ENCODE measurements around the gene AGBL4. TPM values are rescaled to one million over a fixed set of nuclear protein-coding genes. Genes with fewer than 3 reads are reported as not detected.

Gene AGBL4
- polyA plus RNA-seq, 3 donors: 0.05 TPM; not detected in 2

GRCh38 chr1:49448200-49448599, 575.6 kb downstream of the AGBL4 start:
- H4K20me1 ChIP-seq (ENCODE audit: insufficient read depth, low read length): no peaks in the 10 kb centered on the region
- H3K36me3 ChIP-seq (replicated peaks in 1 of 2; ENCODE audit: control insufficient read depth in 1 of 2, insufficient read depth in 2 of 2, low read length in 2 of 2): no peaks in the 10 kb centered on the region
- peaks cover 12 to 18% of the 10 kb centered on the region in 2 donors for H3K9me3 ChIP-seq (replicated peaks in 1 of 2; ENCODE audit: control insufficient read depth in 1 of 2, insufficient read depth in 1 of 2, low read length in 2 of 2)
- intact Hi-C loops (cut with micrococcal nuclease): no loop called here
- no peak overlapping the region for H3K4me3 ChIP-seq (replicated peaks in 1 of 3; ENCODE audit: low read depth in 2 of 3, low read length in 3 of 3)
- H3K4me3 Mint-ChIP-seq: no peak overlapping the region
- no peaks in the 10 kb centered on the region for H3K4me1 ChIP-seq (ENCODE audit: control insufficient read depth in 1 of 2, insufficient read depth in 2 of 2, low read length in 2 of 2)
- no peaks in the 10 kb centered on the region for H3K79me2 ChIP-seq (ENCODE audit: insufficient read depth, low read length)
- no peak overlapping the region for H3K4me2 ChIP-seq (replicated peaks; ENCODE audit: extremely low read depth, low read length, poor library complexity, severe bottlenecking)
- no peaks in the 10 kb centered on the region for H3K36me3 Mint-ChIP-seq
- H3K9ac ChIP-seq (ENCODE audit: insufficient read depth, low read length, poor library complexity, severe bottlenecking): no peak overlapping the region
- peaks cover 0 to 2% (median 0%) of the 10 kb centered on the region in 3 donors for H3K27me3 Mint-ChIP-seq (ENCODE audit: low read depth in 3 of 3)
- no CpG with 5 or more reads among the region's 2 CpGs for WGBS (ENCODE audit: insufficient coverage)
- no peaks in the 10 kb centered on the region for H3K4me1 Mint-ChIP-seq
- TF ChIP-seq CTCF (IDR thresholded peaks at IDR 0.05): no peak
- no peak overlapping the region for H2AFZ ChIP-seq (ENCODE audit: insufficient read depth, low read depth, low read length, poor library complexity, severe bottlenecking)
- no peak for DNase-seq
- no peak overlapping the region for H3K27ac Mint-ChIP-seq
- no peaks in the 10 kb centered on the region for H3K27me3 ChIP-seq (ENCODE audit: control insufficient read depth in 2 of 2, insufficient read depth in 2 of 2, low read length in 2 of 2)
- no peak overlapping the region for H3K27ac ChIP-seq (ENCODE audit: low read depth in 1 of 2, low read length in 2 of 2)
- peaks cover 0 to 14% (median 6%) of the 10 kb centered on the region in 7 donors for H3K9me3 Mint-ChIP-seq

DNA sequence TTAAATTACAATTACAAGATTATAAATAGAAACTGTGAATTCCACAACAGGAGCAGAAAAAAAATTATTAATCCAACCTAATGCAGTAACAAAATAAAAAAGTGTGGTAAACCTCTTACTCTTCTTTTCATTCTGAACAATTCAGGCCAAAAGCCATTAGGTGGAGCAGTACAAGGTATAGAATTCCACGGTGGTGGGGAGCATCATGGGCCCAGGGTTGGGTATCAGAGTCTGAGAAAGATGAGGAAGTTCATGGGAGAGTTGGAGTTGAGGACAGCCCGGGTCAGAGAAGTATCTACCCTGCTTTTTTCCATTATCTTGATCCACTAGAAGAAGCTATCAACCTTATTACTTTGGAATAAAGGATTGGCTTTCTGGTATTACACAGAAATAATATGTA, 586.9 kb downstream of the AGBL4 start:
- TF ChIP-seq CTCF (IDR thresholded peaks at IDR 0.05): no peak
- intact Hi-C loops (cut with micrococcal nuclease): no loop called here
- no CpG with 5 or more reads among the region's 2 CpGs for WGBS (ENCODE audit: insufficient coverage)
- no peaks in the 10 kb centered on the region for H3K36me3 Mint-ChIP-seq
- DNase-seq: no peak
- no peaks in the 10 kb centered on the region for H3K79me2 ChIP-seq (ENCODE audit: insufficient read depth, low read length)
- H3K27me3 ChIP-seq (ENCODE audit: control insufficient read depth in 2 of 2, insufficient read depth in 2 of 2, low read length in 2 of 2): no peaks in the 10 kb centered on the region
- no peaks in the 10 kb centered on the region for H4K20me1 ChIP-seq (ENCODE audit: insufficient read depth, low read length)
- H3K27ac ChIP-seq (ENCODE audit: low read depth in 1 of 2, low read length in 2 of 2): no peak overlapping the region
- H3K36me3 ChIP-seq (replicated peaks in 1 of 2; ENCODE audit: control insufficient read depth in 1 of 2, insufficient read depth in 2 of 2, low read length in 2 of 2): no peaks in the 10 kb centered on the region
- H3K4me3 ChIP-seq (replicated peaks in 1 of 3; ENCODE audit: low read depth in 2 of 3, low read length in 3 of 3): no peak overlapping the region
- H3K9ac ChIP-seq (ENCODE audit: insufficient read depth, low read length, poor library complexity, severe bottlenecking): no peak overlapping the region
- no peaks in the 10 kb centered on the region for H3K27me3 Mint-ChIP-seq (ENCODE audit: low read depth in 3 of 3)
- H3K4me3 Mint-ChIP-seq: no peak overlapping the region
- no peaks in the 10 kb centered on the region for H3K4me1 Mint-ChIP-seq
- no peak overlapping the region for H3K27ac Mint-ChIP-seq
- H3K4me1 ChIP-seq (ENCODE audit: control insufficient read depth in 1 of 2, insufficient read depth in 2 of 2, low read length in 2 of 2): no peaks in the 10 kb centered on the region
- H3K9me3 ChIP-seq (replicated peaks in 1 of 2; ENCODE audit: control insufficient read depth in 1 of 2, insufficient read depth in 1 of 2, low read length in 2 of 2): peaks cover 10 to 24% of the 10 kb centered on the region in 2 donors
- H2AFZ ChIP-seq (ENCODE audit: insufficient read depth, low read depth, low read length, poor library complexity, severe bottlenecking): no peak overlapping the region
- H3K9me3 Mint-ChIP-seq: peaks cover 3 to 20% (median 10%) of the 10 kb centered on the region in 7 donors
- H3K4me2 ChIP-seq (replicated peaks; ENCODE audit: extremely low read depth, low read length, poor library complexity, severe bottlenecking): no peak overlapping the region
